ENCODE results near the gene CHST10. TPM values are rescaled to one million over a fixed set of nuclear protein-coding genes. Genes with fewer than 3 reads are reported as not detected.
"Not testable (repeated sequence)": the region's sequence is repeated elsewhere in the genome, so short reads cannot be mapped to it uniquely, and the experiment has no call there.

CHST10 gene
- total RNA-seq, 6 donors from 2014 or later = 2.1 to 14.7 (median 7.9) TPM

DNA sequence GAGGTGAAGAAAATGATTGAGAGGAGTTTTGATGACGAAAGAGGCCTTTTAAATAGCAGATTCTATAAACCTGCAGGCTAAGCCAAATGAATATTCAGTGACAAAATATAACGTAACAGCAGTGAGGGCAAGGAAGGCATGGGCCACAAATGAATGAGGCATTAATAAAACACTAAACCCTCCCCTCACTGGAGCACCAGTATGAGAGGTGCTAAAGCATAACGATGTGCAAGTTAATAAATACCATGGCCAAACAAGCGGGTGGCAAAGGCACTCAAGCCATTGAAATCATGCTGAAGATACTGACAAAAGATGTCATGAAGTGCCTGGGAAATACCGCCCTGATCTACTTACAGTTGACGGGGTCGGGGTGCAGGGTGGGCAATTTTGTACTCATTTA lies 64.9 kb downstream of the CHST10 start:
- no peak overlapping the region for H3K27ac ChIP-seq
- TF ChIP-seq POLR2A (IDR thresholded peaks at IDR 0.05) (no peak), EP300 (IDR thresholded peaks at IDR 0.05) (no peak), POLR2AphosphoS5 (IDR thresholded peaks at IDR 0.05) (no peak)
- TF ChIP-seq, protein P1, sequence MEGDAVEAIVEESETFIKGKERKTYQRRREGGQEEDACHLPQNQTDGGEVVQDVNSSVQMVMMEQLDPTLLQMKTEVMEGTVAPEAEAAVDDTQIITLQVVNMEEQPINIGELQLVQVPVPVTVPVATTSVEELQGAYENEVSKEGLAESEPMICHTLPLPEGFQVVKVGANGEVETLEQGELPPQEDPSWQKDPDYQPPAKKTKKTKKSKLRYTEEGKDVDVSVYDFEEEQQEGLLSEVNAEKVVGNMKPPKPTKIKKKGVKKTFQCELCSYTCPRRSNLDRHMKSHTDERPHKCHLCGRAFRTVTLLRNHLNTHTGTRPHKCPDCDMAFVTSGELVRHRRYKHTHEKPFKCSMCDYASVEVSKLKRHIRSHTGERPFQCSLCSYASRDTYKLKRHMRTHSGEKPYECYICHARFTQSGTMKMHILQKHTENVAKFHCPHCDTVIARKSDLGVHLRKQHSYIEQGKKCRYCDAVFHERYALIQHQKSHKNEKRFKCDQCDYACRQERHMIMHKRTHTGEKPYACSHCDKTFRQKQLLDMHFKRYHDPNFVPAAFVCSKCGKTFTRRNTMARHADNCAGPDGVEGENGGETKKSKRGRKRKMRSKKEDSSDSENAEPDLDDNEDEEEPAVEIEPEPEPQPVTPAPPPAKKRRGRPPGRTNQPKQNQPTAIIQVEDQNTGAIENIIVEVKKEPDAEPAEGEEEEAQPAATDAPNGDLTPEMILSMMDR (IDR thresholded peaks at IDR 0.05) = no peak
- H3K36me3 ChIP-seq = no peaks in the 10 kb centered on the region
- no peaks in the 10 kb centered on the region for H3K9me3 ChIP-seq
- ATAC-seq (ENCODE audit: low FRiP score in 2 of 2) (no peak), DNase-seq (no peak)
- 71 to 72% methylated on average over 7 of the region's 7 CpGs for WGBS, 2 donors
- H3K4me3 ChIP-seq = no peak overlapping the region
- H3K27me3 ChIP-seq = no peaks in the 10 kb centered on the region
- H3K4me1 ChIP-seq = no peaks in the 10 kb centered on the region

DNA sequence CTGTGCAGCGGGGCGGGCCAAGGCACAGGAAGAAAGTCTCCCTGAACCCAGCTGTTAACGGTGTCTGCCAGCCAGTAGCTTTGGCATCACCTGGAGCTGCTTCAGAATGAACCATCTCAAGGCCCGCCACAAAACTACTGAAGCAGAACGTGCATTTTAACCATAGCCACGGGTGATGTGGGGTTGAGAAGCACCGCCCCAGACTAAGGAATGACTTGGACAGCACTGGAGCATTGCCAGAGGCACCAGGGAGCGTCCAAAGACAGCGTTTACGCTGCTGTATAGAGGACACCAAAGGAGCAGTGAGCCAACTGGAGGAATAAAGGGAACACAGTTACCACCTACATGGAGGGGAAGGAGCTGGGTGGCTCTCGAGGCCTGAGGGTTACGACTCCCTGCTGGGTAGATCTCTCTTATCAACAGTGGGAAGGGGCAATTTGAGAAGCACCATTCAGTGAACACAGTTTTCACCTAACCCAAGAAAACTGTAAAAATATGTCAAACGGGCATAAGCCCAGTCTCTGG lies 66.7 kb downstream of the CHST10 start:
- no peaks in the 10 kb centered on the region for H3K27me3 ChIP-seq
- TF ChIP-seq POLR2A (IDR thresholded peaks at IDR 0.05) (no peak), EP300 (IDR thresholded peaks at IDR 0.05) (no peak), POLR2AphosphoS5 (IDR thresholded peaks at IDR 0.05) (no peak)
- TF ChIP-seq, protein P1 (IDR thresholded peaks at IDR 0.05) = no peak
- 71 to 79% methylated on average over 13 of the region's 13 CpGs for WGBS, 2 donors
- H3K27ac ChIP-seq = no peak overlapping the region
- H3K4me3 ChIP-seq = no peak overlapping the region
- DNase-seq (no peak), ATAC-seq (ENCODE audit: low FRiP score in 2 of 2) (peak in 1 of 2 donors; percentile 21)
- no peaks in the 10 kb centered on the region for H3K9me3 ChIP-seq
- no peaks in the 10 kb centered on the region for H3K36me3 ChIP-seq
- no peaks in the 10 kb centered on the region for H3K4me1 ChIP-seq

DNA sequence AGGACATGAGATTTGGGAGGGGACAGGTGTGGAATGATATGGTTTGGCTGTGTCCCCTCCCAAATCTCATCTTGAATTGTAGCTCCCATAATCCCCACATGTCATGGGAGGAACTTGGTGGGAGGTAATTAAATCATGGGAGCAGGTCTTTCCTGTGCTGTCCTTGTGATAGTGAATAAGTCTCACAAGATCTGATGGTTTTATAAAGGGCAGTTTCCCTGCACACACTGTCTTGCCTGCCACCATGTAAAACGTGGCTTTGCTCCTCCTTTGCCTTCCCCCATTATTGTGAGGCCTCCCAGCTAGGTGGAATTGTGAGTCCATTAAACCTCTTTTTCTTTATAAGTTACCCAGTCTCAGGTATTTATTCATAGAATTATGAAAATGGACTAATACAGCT lies 72.3 kb downstream of the CHST10 start:
- H3K27ac ChIP-seq; H3K4me3 ChIP-seq; H3K36me3 ChIP-seq; H3K9me3 ChIP-seq; H3K27me3 ChIP-seq; DNase-seq; ATAC-seq (ENCODE audit: low FRiP score in 2 of 2); H3K4me1 ChIP-seq: not testable (repeated sequence)
- WGBS, 2 donors = 36 to 40% methylated on average over 1 of the region's 1 CpG

DNA sequence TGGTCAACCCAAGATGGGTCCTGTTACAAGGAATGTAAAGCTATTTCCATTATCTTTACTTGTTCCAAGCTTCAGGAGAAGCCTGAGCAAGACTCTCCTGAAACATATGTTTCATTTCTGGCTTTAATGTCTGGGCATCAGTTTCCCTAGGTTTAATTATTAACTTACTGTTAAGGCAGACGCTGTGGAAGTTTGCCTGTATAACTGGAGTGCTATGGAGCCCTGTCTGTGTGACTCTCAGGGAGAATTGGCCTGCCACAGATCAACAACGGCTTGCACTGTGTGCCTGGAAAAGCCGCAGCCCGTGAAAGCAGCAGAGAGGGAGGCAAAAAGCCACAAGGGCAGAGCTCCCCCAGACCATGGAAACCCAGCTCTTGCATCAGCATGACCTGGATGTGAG lies 73.0 kb downstream of the CHST10 start:
- ATAC-seq (ENCODE audit: low FRiP score in 2 of 2) (no peak), DNase-seq (no peak)
- 64 to 71% methylated on average over 4 of the region's 4 CpGs for WGBS, 2 donors
- TF ChIP-seq EP300 (IDR thresholded peaks at IDR 0.05) = no peak
- H3K9me3 ChIP-seq = no peaks in the 10 kb centered on the region
- H3K27me3 ChIP-seq = no peaks in the 10 kb centered on the region
- no peaks in the 10 kb centered on the region for H3K4me1 ChIP-seq
- no peak overlapping the region for H3K27ac ChIP-seq
- H3K36me3 ChIP-seq = no peaks in the 10 kb centered on the region
- no peak overlapping the region for H3K4me3 ChIP-seq

DNA sequence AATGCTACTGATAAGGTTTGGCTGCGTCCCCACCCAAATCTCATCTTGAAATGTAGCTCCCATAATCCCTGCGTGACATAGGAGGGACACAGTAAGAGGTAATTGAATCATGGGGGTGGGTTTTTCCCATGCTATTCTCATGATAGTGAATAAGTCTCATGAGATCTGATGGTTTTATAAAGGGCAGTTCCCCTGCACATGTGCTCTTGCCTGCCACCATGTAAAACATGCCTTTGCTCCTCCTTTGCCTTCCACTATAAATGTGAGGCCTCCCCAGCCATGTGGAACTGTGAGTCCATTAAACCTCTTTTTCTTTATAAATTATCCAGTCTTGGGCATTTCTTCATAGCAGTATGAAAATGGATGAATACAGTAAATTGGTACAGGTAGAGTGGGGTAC lies 75.0 kb downstream of the CHST10 start:
- H3K27ac ChIP-seq; ATAC-seq (ENCODE audit: low FRiP score in 2 of 2); H3K4me3 ChIP-seq; H3K9me3 ChIP-seq; H3K36me3 ChIP-seq; H3K4me1 ChIP-seq; DNase-seq; H3K27me3 ChIP-seq: not testable (repeated sequence)
- 85 to 90% methylated on average over 2 of the region's 2 CpGs for WGBS, 2 donors

Small RNA genes lying within 50 kb of the gene (small RNA-seq; reads per million reads assigned to genes)
- gene AC012493.2 (0 reads per million in 4 donors), gene AC012493.3 (0 reads per million in 4 donors)

Other genes starting within 250 kb of the CHST10 start
- gene LONRF2, start 95.2 kb downstream of the CHST10 start, total RNA-seq = 1 to 10 TPM; 3.0 to 7.9 (median 4.2) TPM
- gene NMS, start 52.8 kb upstream of the CHST10 start, total RNA-seq = not detected
- gene PDCL3, start 145.3 kb upstream of the CHST10 start, total RNA-seq = 10 to 100 TPM in 5 of 6 donors, 1 to 10 TPM in 1; 6.3 to 21.7 (median 15.0) TPM